Common myeloid progenitor, CD34-positive (primary cell): ENCODE data around the gene ZCCHC14.
A peak's percentile ranks its signal among the peaks of the same experiment; 100 is the strongest.
"Not testable (repeated sequence)": the region's sequence is repeated elsewhere in the genome, so short reads cannot be mapped to it uniquely, and the experiment has no call there.

Experiments
- CTCF ChIA-PET: fragments of 350-600 bp; sonication (Branson Sonifier 250); formaldehyde crosslinking; loops from one replicate; lab custom pipeline; 2021; ENCODE audit warnings: antibody characterized with exemption; lab: Charles Lee
- POLR2A ChIA-PET: fragments of 350-600 bp; sonication (Branson Sonifier 250); formaldehyde crosslinking; loops from one replicate; lab custom pipeline; 2021; ENCODE audit warnings: antibody characterized with exemption; lab: Charles Lee
- DNase-seq, 3 donors: peaks; one replicate each; pipeline versions ENCODE4 v3.0.0 to v3.0.0-alpha.2; 2013
- H3K27ac ChIP-seq, 2 experiments: 1 replicate in 1 of 2; 2 replicates in 1 of 2; pipeline ENCODE4 v1.7.0; 2013; ENCODE audit warnings: inconsistent platforms in 2 of 2, low read length in 2 of 2, mild to moderate bottlenecking in 2 of 2, low read depth in 1 of 2, moderate library complexity in 1 of 2; ENCODE audit not compliant: severe bottlenecking in 2 of 2, insufficient read depth in 1 of 2, poor library complexity in 1 of 2
- H3K27me3 ChIP-seq, 5 experiments: replicated peaks in 2 of 5; 1 replicate in 3 of 5; 2 replicates in 2 of 5; pipeline versions ENCODE4 v1.6.1 to v1.7.0; 2013; ENCODE audit warnings: low read length in 4 of 5, mild to moderate bottlenecking in 2 of 5, moderate library complexity in 2 of 5, inconsistent platforms in 1 of 5; ENCODE audit not compliant: insufficient read depth in 5 of 5, control insufficient read depth in 4 of 5
- H3K36me3 ChIP-seq, 4 experiments: 1 replicate in 2 of 4; 2 replicates in 2 of 4; pipeline versions ENCODE4 v1.6.1 to v1.7.0; 2013; ENCODE audit warnings: low read length in 3 of 4, control low read depth in 1 of 4, mild to moderate bottlenecking in 1 of 4; ENCODE audit not compliant: control insufficient read depth in 4 of 4, insufficient read depth in 4 of 4
- H3K4me1 ChIP-seq, 4 experiments: 1 replicate in 3 of 4; 2 replicates in 1 of 4; pipeline versions ENCODE4 v1.6.1 to v1.7.1; 2013; ENCODE audit warnings: low read length in 3 of 4, mild to moderate bottlenecking in 3 of 4, control low read depth in 1 of 4, inconsistent platforms in 1 of 4, moderate library complexity in 1 of 4; ENCODE audit not compliant: control insufficient read depth in 4 of 4, insufficient read depth in 4 of 4; ENCODE audit errors: control extremely low read depth in 1 of 4
- H3K4me3 ChIP-seq, 7 experiments: 1 replicate in 4 of 7; 2 replicates in 3 of 7; pipeline versions ENCODE4 v1.5.1 to v1.7.0; 2013; ENCODE audit warnings: mild to moderate bottlenecking in 7 of 7, low read length in 6 of 7, moderate library complexity in 6 of 7, inconsistent platforms in 2 of 7, low read depth in 2 of 7, control low read depth in 1 of 7; ENCODE audit not compliant: insufficient read depth in 4 of 7, control insufficient read depth in 1 of 7; ENCODE audit errors: extremely low read depth in 1 of 7
- H3K9me3 ChIP-seq, 5 experiments: 1 replicate in 4 of 5; 2 replicates in 1 of 5; pipeline versions ENCODE4 v1.6.1 to v1.7.1; 2013; ENCODE audit warnings: low read length in 4 of 5, mild to moderate bottlenecking in 2 of 5, inconsistent platforms in 1 of 5, low read depth in 1 of 5, moderate library complexity in 1 of 5; ENCODE audit not compliant: control insufficient read depth in 4 of 5, insufficient read depth in 2 of 5; ENCODE audit errors: control extremely low read depth in 1 of 5
- whole genome bisulfite sequencing: methylation state at CpG from one replicate; pipeline ENCODE4 v1.1.5; 2013; ENCODE audit not compliant: insufficient coverage; 5-methylcytosine and 5-hydroxymethylcytosine counted together

Gene ZCCHC14

DNA sequence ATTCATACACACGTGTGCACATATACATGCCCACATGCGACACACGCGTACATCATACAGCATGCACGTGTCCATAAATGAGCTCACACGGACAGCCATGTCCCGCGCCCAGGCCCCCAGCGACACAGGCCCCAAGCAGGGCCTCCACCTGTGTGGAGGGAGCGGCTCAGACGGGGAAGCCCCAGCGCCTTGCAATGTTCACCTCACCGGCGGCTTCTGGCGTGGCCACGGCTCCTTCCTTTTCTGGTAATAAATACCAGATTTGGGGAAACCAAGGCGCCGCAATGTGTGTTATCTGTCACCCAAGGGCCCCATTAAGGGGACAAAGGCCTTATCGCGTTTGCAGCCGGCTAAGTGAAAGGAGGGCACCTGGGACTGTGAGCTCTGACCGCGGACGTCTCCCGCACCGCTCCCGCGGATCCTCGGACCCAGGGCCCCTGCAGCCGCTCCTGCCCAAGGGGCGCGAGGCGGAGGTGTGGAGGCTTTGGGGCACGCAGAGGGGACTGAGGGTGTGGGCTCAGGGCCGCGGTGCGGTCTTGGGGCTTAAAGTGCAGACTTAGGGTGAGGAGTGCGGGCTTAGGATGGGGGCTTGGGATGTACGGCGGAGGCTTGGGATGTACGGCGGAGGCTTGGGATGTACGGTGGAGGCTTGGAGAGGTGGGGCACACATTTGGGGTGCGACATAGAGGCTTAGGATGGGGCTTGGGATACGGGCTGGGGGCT is 1.9 kb downstream of the ZCCHC14 start:
- H3K4me3 ChIP-seq: peak overlapping the region; percentile 5 to 70 (median 55)
- CTCF ChIA-PET, H3K27ac ChIP-seq, H3K27me3 ChIP-seq, H3K9me3 ChIP-seq, H3K36me3 ChIP-seq: not testable (repeated sequence)
- peaks cover 0 to 40% (median 37%) of the 10 kb centered on the region in 4 experiments for H3K4me1 ChIP-seq
- WGBS: 73% methylated on average over 29 of the region's 45 CpGs
- POLR2A ChIA-PET: interaction anchor here (1.3 to 2.4 kb wide), 2 partner anchors 26 to 90 kb away, joined by 3 to 11 read pairs; no protein-coding TSS in a partner anchor
- peak in 2 of 3 donors; percentile 14 to 31 for DNase-seq

DNA sequence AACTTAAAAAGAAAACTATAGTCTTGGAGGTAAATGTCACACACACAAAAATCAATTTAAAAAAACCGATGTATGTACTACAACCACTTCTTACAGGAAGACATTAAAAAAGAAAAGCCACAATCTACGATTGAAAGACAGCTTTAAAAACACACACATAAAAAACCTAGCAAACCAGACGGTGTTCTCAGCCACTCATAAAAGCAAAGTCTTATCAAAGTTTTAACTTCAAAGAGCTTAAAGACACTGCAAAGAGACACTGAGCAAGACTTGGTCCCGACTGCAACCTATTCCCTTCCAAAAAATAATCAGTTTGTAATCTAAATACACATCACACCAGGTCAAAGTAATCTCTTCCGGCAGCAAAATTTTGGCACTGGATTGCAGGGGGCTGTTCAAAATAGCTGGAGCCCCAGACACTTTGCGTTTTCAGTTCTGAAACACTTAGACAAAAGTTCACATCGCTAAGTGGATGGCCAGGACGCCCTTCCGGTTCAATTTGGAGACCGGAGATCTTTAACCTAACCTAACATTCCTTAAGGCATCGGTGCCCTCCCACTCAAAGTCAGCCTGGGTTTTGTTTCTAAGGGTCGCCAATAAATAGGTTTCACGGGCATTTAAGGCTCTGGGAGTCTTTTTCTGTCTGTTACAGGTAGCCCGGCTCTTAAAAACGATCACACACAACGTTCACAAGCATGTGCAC is 2.6 kb downstream of the ZCCHC14 start:
- Histone ChIP-seq H3K27me3 (peaks cover 0 to 4% (median 0%) of the 10 kb centered on the region in 5 experiments), H3K9me3 (no peaks in the 10 kb centered on the region), H3K4me3 (peak overlapping the region in 5 of 7 experiments; percentile 23 to 70 (median 57)), H3K4me1 (peaks cover 0 to 37% (median 35%) of the 10 kb centered on the region in 4 experiments), H3K36me3 (no peaks in the 10 kb centered on the region), H3K27ac (no peak overlapping the region)
- 54% methylated on average over 14 of the region's 16 CpGs for WGBS
- ChIA-PET CTCF (interaction anchor here (1.0 to 1.1 kb wide), 3 partner anchors 26 to 211 kb away, joined by 3 to 5 read pairs (median 3); no protein-coding TSS in a partner anchor), POLR2A (interaction anchor here (1.3 to 2.4 kb wide), 2 partner anchors 25 to 89 kb away, joined by 3 to 11 read pairs; no protein-coding TSS in a partner anchor)
- peak in 1 of 3 donors; percentile 36 for DNase-seq

DNA sequence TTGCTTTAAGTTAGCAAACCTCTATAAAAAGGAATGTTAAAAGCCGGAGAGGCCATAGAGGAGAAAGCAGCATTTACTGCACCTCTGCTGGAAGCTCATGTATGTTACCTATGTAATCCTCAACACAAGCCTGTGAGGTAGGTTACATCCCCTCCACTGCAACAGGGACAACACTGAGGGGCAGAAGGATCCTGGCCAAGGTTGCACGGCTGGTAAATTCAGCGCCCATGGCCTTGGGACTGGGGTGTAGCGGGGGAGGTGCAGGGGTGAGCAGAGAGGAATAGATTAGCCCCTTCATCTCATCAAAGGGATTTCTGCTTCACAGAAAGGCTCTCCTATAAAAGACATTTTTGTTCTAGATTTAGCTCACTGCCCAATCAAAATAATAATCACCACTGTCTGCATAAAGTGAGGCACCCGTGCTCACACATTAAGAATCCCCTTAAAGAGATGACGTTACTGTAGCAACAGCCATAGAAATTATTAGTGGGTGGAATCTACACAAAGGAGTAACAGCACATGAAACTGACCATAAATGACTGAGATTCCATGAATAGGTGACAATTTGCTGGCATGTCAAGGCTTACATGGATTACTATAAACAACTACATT is 3.3 kb downstream of the ZCCHC14 start:
- H3K36me3 ChIP-seq: peaks cover 0 to 1% (median 0%) of the 10 kb centered on the region in 4 experiments
- DNase-seq: no peak
- POLR2A ChIA-PET: interaction anchor here (2.4 kb wide), 1 partner anchor 24 kb away, joined by 11 read pairs; no protein-coding TSS in a partner anchor
- CTCF ChIA-PET: interaction anchor here (1.0 to 1.1 kb wide), 3 partner anchors 26 to 211 kb away, joined by 3 to 5 read pairs (median 3); no protein-coding TSS in a partner anchor
- no peak overlapping the region for H3K27ac ChIP-seq
- no peaks in the 10 kb centered on the region for H3K9me3 ChIP-seq
- H3K27me3 ChIP-seq: peaks cover 0 to 4% (median 0%) of the 10 kb centered on the region in 5 experiments
- peak overlapping the region in 2 of 7 experiments; percentile 10 to 70 for H3K4me3 ChIP-seq
- 100% methylated on average over 3 of the region's 6 CpGs for WGBS
- H3K4me1 ChIP-seq: peaks cover 0 to 37% (median 35%) of the 10 kb centered on the region in 4 experiments

DNA sequence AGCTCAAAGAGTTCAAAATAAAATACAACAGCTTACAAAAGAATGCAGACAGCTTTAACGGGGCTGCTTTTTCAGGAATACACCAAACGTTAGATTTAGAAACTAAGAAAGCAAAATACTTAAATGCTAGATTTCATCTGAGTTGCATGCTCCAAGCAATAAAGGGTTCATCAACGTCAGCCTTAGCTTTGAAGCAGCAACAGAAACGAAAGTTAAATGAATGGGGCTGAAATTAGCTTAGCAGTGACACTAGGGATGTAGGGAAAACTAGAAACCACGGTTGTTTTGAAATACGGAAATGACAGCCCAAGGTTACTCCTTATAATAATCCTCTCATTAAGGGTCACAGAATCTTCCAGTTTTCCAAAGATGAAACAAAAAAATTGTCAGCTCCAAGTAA is 3.9 kb downstream of the ZCCHC14 start:
- DNase-seq: not testable (repeated sequence)

DNA sequence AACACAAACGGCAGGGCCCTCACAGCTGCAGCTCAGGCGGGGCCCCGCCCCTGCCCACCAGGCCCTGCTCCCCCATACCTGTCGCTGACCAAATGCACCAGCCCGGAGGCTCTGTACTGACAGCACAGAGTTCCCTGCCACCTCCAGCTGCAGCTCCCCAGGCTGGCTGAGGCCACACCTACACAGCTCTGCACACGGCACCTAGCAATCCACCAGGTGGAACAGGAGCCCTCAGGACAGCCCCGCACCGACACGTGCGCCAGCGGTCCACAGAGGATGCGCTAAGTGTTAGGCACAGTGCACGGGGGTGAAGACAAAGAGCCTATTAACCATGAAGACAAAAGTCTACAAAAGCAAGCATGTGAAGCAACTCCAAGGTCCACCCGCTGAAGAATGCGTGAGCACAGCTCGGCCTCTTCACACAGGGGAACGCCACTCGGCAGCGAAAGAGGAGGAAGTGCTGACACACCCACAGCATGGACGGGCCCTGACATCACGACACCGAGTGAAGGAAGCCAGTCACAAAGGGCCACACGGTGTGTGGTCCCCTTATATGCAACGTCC is 5.4 kb downstream of the ZCCHC14 start:
- H3K9me3 ChIP-seq: no peaks in the 10 kb centered on the region
- H3K27me3 ChIP-seq: no peaks in the 10 kb centered on the region
- H3K4me3 ChIP-seq: no peak overlapping the region
- H3K27ac ChIP-seq: no peak overlapping the region
- peak in 1 of 3 donors; percentile 16 for DNase-seq
- ChIA-PET CTCF (interaction anchor here (1.3 kb wide), 1 partner anchor 23 kb away, joined by 6 read pairs; no protein-coding TSS in a partner anchor), POLR2A (interaction anchor here (0.6 kb wide), 1 partner anchor 33 kb away, joined by 3 read pairs; no protein-coding TSS in a partner anchor)
- peaks cover 0 to 4% (median under 1%) of the 10 kb centered on the region in 4 experiments for H3K36me3 ChIP-seq
- H3K4me1 ChIP-seq: peaks cover 0 to 31% (median 29%) of the 10 kb centered on the region in 4 experiments
- WGBS: 91% methylated on average over 22 of the region's 24 CpGs

More for the DNA sequence above, 3.9 kb downstream of the ZCCHC14 start:
- POLR2A ChIA-PET: interaction anchor here (2.4 kb wide), 1 partner anchor 24 kb away, joined by 11 read pairs; no protein-coding TSS in a partner anchor
- not testable (repeated sequence) for H3K36me3 ChIP-seq, H3K27me3 ChIP-seq, H3K9me3 ChIP-seq, H3K27ac ChIP-seq, H3K4me3 ChIP-seq
- H3K4me1 ChIP-seq: peaks cover 0 to 37% (median 35%) of the 10 kb centered on the region in 4 experiments
- CTCF ChIA-PET: interaction anchor here (0.6 to 1.1 kb wide), 3 partner anchors 9 to 210 kb away, joined by 3 read pairs; no protein-coding TSS in a partner anchor
- 80% methylated on average over 1 of the region's 6 CpGs for WGBS

DNA sequence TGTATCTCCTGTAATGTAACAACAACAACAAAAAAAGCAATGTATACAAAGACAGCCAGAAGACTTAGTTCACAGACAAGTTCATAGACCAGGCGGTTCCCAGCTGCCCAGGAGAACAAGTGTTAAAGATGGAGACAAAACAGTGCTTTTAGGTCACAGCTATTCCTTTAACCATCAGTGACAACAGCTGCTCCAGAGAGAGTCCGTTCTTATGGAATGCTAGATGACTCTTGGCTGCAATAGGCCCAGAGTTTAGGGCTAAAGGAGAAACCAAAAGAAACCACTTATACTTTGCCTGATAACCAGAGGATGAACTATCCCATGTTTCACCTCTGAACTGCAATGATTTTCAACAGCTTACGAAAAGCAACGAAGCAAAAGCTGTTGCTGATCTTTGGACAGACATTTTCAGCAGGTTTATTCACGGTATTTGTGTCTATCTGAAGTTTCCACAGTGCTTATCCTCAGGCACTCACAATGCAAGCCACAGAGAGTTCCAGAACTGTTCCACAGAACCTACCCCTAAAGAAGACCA is 6.0 kb downstream of the ZCCHC14 start:
- 100% methylated on average over 4 of the region's 5 CpGs for WGBS
- H3K4me3 ChIP-seq: no peak overlapping the region
- H3K27me3 ChIP-seq: no peaks in the 10 kb centered on the region
- ChIA-PET POLR2A (no interaction called here), CTCF (interaction anchor here (1.3 kb wide), 1 partner anchor 23 kb away, joined by 6 read pairs; no protein-coding TSS in a partner anchor)
- DNase-seq: no peak
- H3K36me3 ChIP-seq: peaks cover 0 to 4% (median 2%) of the 10 kb centered on the region in 4 experiments
- H3K9me3 ChIP-seq: no peaks in the 10 kb centered on the region
- no peak overlapping the region for H3K27ac ChIP-seq
- H3K4me1 ChIP-seq: peaks cover 0 to 29% (median 27%) of the 10 kb centered on the region in 4 experiments
